ENCODE measurements around the gene COL4A1. TPM values are rescaled to one million over a fixed set of nuclear protein-coding genes. Genes with fewer than 3 reads are reported as not detected.
A peak's percentile ranks its signal among the peaks of the same experiment; 100 is the strongest.
"Not testable (repeated sequence)": the region's sequence is repeated elsewhere in the genome, so short reads cannot be mapped to it uniquely, and the experiment has no call there.

The COL4A1 gene
- total RNA-seq, 2 experiments from 2014 or later, result 0.06 to 0.12 TPM

DNA sequence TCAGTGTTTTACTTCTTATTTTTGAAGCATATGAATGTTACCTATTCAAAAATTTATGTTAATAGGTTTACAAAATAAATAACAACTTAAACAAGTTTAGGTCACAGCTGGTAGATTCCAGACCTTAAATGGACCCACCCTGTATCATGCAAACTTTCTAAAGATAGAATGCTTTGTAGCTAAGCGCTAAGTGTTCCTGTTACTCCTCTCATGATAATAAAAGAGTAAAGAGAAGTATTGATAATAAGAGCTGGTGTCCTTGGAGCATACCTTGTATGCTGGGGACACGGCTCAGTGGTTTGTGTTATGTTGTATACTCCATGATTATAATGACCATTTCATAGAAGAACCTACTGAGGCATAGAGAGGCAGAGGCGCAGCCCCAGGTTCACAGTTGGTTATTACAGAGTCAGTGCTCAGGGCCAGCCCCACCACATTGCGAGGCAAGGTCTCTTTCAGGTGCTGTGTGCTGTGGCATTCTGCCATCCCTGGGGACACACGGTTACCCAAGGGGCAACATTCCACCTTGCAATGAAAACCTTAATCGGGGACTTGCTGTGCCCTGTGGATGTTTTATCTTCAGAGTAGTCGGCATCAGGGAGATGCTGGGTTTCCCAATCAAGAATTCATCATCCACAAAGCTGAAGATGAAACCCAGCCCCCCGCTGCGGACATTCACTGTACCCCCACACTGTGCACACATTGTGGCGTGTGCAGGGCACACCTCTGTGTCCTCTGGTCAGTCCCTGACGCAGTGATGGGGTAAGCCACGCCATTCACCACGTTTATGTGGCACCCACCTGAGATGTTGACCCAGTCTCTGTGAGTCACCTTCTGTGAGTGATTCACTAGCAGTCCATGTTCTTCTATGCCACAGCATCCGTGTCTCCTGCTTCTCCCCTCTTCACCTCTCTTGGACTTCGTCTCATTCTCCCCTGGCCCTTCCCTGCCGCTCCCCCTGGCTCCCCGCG lies 186.7 kb downstream of the COL4A1 start:
- no peak overlapping the region for H3K27ac Mint-ChIP-seq
- no peaks in the 10 kb centered on the region for H3K36me3 Mint-ChIP-seq (ENCODE audit: low read depth)
- H3K4me1 Mint-ChIP-seq, result no peaks in the 10 kb centered on the region
- no peak overlapping the region for H3K4me3 Mint-ChIP-seq
- no peak for DNase-seq
- POLR2A ChIA-PET, result no interaction called here
- CTCF ChIA-PET, result no interaction called here
- H3K27me3 Mint-ChIP-seq, result peaks cover 12% of the 10 kb centered on the region
- no peaks in the 10 kb centered on the region for H3K9me3 Mint-ChIP-seq

- CTCF ChIA-PET, result no interaction called here
- no peak overlapping the region for H3K27ac Mint-ChIP-seq
- no peaks in the 10 kb centered on the region for H3K9me3 Mint-ChIP-seq
- H3K27me3 Mint-ChIP-seq, result peaks cover 11% of the 10 kb centered on the region
- H3K36me3 Mint-ChIP-seq (ENCODE audit: low read depth), result no peaks in the 10 kb centered on the region
- POLR2A ChIA-PET, result no interaction called here
- no peak overlapping the region for H3K4me3 Mint-ChIP-seq
- no peaks in the 10 kb centered on the region for H3K4me1 Mint-ChIP-seq
- no peak for DNase-seq
These were observed 188.9 kb downstream of the COL4A1 start for GRCh38 chr13:110118106-110118505.

DNA sequence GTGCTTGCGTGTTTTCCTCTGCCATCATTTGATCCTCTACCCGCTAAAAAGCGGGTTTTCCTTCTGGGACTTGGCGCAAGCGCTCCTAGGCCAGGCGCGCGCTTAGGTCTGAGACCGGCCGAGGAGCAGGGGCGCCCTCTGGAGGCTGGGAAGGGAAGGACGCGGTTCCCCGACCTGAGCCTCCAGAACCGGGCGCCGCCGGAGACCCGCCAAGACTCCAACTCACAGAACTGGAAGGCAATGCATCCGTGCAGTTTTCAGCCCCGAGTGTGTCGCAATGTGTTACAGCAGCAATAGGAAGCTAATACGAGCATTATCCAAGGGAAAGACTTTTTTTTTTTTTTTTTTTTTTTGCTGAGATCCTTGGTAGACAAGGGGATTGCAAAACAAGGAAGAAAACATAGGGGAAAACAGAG lies 190.9 kb downstream of the COL4A1 start:
- H3K4me3 Mint-ChIP-seq, result no peak overlapping the region
- peaks cover 11% of the 10 kb centered on the region for H3K27me3 Mint-ChIP-seq
- CTCF ChIA-PET, result interaction anchor here (0.7 kb wide), 1 partner anchor 1201 kb away, joined by 3 read pairs; no protein-coding TSS in a partner anchor
- POLR2A ChIA-PET, result no interaction called here
- peak; percentile 39 for DNase-seq
- H3K4me1 Mint-ChIP-seq, result no peaks in the 10 kb centered on the region
- H3K36me3 Mint-ChIP-seq (ENCODE audit: low read depth), result no peaks in the 10 kb centered on the region
- H3K27ac Mint-ChIP-seq, result no peak overlapping the region
- no peaks in the 10 kb centered on the region for H3K9me3 Mint-ChIP-seq

DNA sequence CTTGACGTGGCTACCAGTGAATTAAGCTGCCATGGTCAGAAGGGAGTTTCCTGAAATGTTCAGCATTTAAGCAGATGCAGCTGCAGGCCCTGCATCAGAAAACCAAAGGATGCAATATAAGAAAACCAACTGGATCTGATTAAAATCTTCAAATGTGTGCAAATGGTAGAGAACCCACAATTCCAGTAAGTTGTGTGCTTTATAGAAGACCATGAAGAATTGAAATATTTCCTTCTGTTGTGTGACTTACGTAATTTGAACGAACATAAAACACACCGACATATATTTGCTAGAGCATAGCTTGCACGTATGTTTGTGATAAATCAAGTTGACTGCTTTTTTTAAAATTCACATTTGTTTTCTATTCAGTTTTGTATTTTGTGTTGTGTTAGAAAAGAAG lies 191.4 kb downstream of the COL4A1 start:
- Mint-ChIP-seq H3K27me3 (peaks cover 11% of the 10 kb centered on the region), H3K36me3 (ENCODE audit: low read depth) (no peaks in the 10 kb centered on the region), H3K9me3 (no peaks in the 10 kb centered on the region), H3K4me1 (no peaks in the 10 kb centered on the region), H3K27ac (no peak overlapping the region), H3K4me3 (no peak overlapping the region)
- DNase-seq, result no peak
- POLR2A ChIA-PET, result no interaction called here
- CTCF ChIA-PET, result interaction anchor here (0.7 kb wide), 1 partner anchor 1201 kb away, joined by 3 read pairs; no protein-coding TSS in a partner anchor

GRCh38 chr13:110114316-110114715 lies 192.6 kb downstream of the COL4A1 start:
- DNase-seq, result no peak
- Mint-ChIP-seq H3K27me3 (peaks cover 11% of the 10 kb centered on the region), H3K36me3 (ENCODE audit: low read depth) (no peaks in the 10 kb centered on the region), H3K4me1 (no peaks in the 10 kb centered on the region), H3K27ac (no peak overlapping the region), H3K9me3 (no peaks in the 10 kb centered on the region), H3K4me3 (no peak overlapping the region)
- ChIA-PET CTCF (no interaction called here), POLR2A (interaction anchor here (0.6 kb wide), 1 partner anchor 170 kb away, joined by 3 read pairs; no protein-coding TSS in a partner anchor)

- ChIA-PET POLR2A (no interaction called here), CTCF (no interaction called here)
- H3K27ac Mint-ChIP-seq, result no peak overlapping the region
- peaks cover 11% of the 10 kb centered on the region for H3K27me3 Mint-ChIP-seq
- H3K4me1 Mint-ChIP-seq, result no peaks in the 10 kb centered on the region
- no peak overlapping the region for H3K4me3 Mint-ChIP-seq
- no peak for DNase-seq
- H3K36me3 Mint-ChIP-seq (ENCODE audit: low read depth), result no peaks in the 10 kb centered on the region
- no peaks in the 10 kb centered on the region for H3K9me3 Mint-ChIP-seq
These were observed 193.6 kb downstream of the COL4A1 start for GRCh38 chr13:110113284-110113764.

- H3K4me3 Mint-ChIP-seq; CTCF ChIA-PET; H3K36me3 Mint-ChIP-seq (ENCODE audit: low read depth); H3K27ac Mint-ChIP-seq; H3K9me3 Mint-ChIP-seq; H3K4me1 Mint-ChIP-seq; POLR2A ChIA-PET; DNase-seq: not testable (repeated sequence)
- H3K27me3 Mint-ChIP-seq, result peaks cover 11% of the 10 kb centered on the region
These were observed 194.6 kb downstream of the COL4A1 start for GRCh38 chr13:110112379-110112778.

DNA sequence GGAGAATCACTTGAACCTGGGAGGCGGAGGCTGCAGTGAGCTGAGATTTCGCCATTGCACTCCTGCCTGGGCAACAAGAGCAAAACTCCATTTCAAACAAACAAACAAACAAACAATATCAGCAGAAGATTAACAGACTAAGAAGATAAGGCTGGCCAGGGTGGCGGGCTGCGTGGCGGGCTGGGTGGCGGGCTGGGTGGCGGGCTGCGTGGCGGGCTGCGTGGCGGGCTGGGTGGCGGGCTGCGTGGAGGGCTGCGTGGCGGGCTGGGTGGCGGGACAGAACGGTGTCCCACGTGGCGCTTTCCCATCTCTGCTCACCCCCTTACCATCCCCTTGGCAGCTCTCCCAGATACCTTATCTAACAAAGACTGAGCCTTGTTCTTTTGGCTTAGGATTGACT lies 196.2 kb downstream of the COL4A1 start:
- peaks cover 11% of the 10 kb centered on the region for H3K27me3 Mint-ChIP-seq
- ChIA-PET CTCF (no interaction called here), POLR2A (no interaction called here)
- H3K36me3 Mint-ChIP-seq (ENCODE audit: low read depth), result no peaks in the 10 kb centered on the region
- H3K4me1 Mint-ChIP-seq, result no peaks in the 10 kb centered on the region
- no peak for DNase-seq
- H3K9me3 Mint-ChIP-seq, result no peaks in the 10 kb centered on the region
- no peak overlapping the region for H3K27ac Mint-ChIP-seq
- no peak overlapping the region for H3K4me3 Mint-ChIP-seq

- Mint-ChIP-seq H3K27ac (no peak overlapping the region), H3K36me3 (ENCODE audit: low read depth) (no peaks in the 10 kb centered on the region), H3K9me3 (no peaks in the 10 kb centered on the region), H3K4me3 (no peak overlapping the region), H3K27me3 (peaks cover 5% of the 10 kb centered on the region), H3K4me1 (no peaks in the 10 kb centered on the region)
- POLR2A ChIA-PET, result no interaction called here
- CTCF ChIA-PET, result no interaction called here
- DNase-seq, result no peak
These were observed 197.0 kb downstream of the COL4A1 start for GRCh38 chr13:110109910-110110309.

DNA sequence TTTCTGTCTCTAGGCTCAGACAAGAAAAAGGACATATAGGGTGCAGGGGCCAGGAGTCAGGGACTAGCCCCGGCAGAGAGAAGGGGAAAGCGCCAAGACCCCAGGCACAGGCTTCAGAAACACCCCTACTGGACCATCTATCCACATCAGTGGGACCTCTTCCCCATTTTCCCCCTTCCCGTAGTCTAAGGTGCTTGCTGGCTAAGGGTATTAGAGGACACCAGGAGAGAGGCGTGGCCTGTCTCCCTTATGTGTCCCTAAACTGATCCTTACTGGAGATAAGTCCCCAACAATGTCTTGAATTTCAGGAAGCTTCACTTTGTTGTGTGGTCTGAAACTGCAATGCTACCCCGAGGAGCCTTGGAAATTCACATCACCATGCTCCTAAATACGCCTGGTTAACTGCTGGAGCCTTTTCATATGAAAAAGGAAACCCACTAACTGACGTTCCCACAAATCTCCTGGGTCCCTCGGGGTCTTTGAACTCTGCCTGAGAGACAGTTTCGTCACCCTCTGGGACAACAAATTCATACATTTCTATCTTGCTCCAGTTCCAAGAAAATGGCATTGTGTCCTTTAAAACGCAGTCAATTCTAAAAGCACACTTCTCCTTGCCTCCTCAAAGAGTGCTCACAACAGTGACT lies 197.7 kb downstream of the COL4A1 start:
- Mint-ChIP-seq H3K36me3 (ENCODE audit: low read depth) (no peaks in the 10 kb centered on the region), H3K4me1 (no peaks in the 10 kb centered on the region), H3K4me3 (no peak overlapping the region), H3K27me3 (no peaks in the 10 kb centered on the region), H3K9me3 (no peaks in the 10 kb centered on the region), H3K27ac (no peak overlapping the region)
- DNase-seq, result no peak
- POLR2A ChIA-PET, result no interaction called here
- CTCF ChIA-PET, result no interaction called here

DNA sequence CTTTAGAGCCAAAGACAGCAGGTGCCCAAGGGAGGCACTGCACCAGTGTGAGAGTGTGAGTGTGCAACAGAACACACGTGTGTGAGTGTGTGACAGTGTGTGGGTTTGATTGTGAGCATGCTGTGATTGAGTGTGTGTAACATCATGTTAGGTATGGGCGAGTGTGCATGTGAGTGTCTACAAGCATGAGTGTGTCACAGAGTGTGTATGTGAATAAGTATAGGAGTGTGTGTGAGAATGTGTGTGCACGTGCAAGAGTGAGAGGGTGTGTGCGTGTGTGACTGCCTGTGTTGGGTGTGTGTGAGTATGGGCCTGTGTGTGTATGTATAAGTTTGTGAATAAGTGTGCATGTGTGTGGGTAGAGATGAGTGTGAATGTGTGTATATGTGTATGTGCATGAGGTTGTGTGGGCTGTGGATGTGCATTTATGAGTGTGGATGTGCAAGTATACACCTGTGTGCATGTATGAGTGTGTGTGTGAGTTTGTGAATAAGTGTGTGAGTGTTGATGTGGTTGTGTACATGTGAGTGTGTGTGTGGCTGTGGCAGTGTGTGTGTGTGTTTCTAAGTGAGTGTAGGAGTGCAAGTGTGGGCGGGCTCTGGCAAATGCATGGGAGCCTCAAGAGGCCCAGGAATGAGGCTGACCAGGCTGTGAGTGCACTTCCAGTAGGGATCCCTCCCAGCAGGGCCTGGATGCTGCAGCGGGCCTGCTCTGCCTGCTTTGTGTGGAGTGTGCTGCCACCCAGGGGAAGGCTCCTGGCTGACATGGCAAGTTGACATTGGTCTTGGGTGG lies 198.4 kb downstream of the COL4A1 start:
- DNase-seq, result no peak
- CTCF ChIA-PET, result no interaction called here
- no peaks in the 10 kb centered on the region for H3K27me3 Mint-ChIP-seq
- no peaks in the 10 kb centered on the region for H3K9me3 Mint-ChIP-seq
- no peak overlapping the region for H3K4me3 Mint-ChIP-seq
- H3K27ac Mint-ChIP-seq, result no peak overlapping the region
- H3K36me3 Mint-ChIP-seq (ENCODE audit: low read depth), result no peaks in the 10 kb centered on the region
- POLR2A ChIA-PET, result no interaction called here
- no peaks in the 10 kb centered on the region for H3K4me1 Mint-ChIP-seq

DNA sequence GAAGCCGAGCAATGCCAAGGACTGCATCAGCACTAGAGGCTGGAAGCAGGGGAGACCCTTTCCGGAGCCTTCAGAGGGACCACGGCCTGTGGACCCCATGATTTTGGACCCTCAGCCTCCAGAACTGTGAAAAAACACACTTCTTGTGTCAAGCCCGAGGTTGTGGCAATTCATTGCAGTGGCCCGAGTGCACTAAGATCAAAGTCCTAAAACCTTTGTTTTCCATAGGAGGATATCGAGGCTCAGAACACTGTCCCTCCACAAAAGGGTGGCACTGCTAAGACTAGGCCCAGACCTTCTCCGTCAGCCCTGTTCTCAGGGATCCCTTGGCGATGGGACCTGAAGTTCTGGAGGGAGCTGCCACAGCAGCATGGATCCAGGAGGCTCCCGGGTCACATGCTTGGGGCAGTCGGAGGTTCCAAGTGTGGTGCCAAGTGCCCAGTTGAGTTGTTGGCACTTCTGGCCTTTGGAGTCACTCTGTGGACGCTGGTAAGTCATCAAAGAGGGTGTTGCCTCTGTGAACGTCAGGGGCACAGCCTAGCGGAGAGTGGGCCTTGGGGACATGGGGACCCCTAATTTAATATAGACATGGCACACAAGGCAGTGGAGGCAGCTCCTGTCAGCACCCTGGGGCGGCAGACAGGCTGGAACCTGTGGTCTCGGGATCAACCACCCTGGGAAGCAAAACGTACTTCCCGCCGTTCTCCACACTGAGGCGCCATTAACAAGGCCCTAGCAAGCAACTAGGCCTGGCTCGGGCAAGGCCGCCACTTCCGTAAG lies 199.2 kb downstream of the COL4A1 start:
- DNase-seq, result no peak
- ChIA-PET CTCF (no interaction called here), POLR2A (no interaction called here)
- H3K27ac Mint-ChIP-seq, result no peak overlapping the region
- H3K27me3 Mint-ChIP-seq, result no peaks in the 10 kb centered on the region
- no peaks in the 10 kb centered on the region for H3K4me1 Mint-ChIP-seq
- no peaks in the 10 kb centered on the region for H3K36me3 Mint-ChIP-seq (ENCODE audit: low read depth)
- no peaks in the 10 kb centered on the region for H3K9me3 Mint-ChIP-seq
- no peak overlapping the region for H3K4me3 Mint-ChIP-seq
